ENCODE results near the gene RAB35.

Gene RAB35

DNA sequence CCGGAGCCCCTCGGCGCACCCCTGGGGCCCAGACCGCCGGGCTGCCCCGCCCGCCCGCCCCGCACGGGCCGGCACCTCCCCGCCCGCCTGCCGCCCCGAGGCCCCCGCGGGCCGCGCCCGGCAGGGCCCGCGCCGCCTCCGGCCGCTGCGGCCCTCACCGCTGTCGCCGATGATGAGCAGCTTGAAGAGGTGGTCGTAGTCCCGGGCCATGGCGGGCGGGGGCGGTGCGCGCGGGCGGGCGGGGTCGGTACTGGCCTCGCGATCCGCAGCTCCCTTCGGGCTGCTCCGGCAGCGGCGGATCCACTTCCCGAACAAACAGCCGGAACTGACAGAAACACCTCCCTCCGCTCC, at the start of gene RAB35:
Gene RAB35, minus strand, starts transcription at position 313 of the 351 bp plus-strand sequence. Its CDS starts 103 bp downstream, at position 210.
- Histone ChIP-seq H3K9me3 (ENCODE audit: control insufficient read depth, insufficient read depth, low read length) (no peaks in the 10 kb centered on the region), H3K36me3 (ENCODE audit: control insufficient read depth, insufficient read depth, low read length) (peaks cover 10% of the 10 kb centered on the region; the same call in 1 of the 2 replicates), H3K9ac (ENCODE audit: low read depth, low read length) (peak within 1 kb of the TSS; percentile 74), H3K27ac (ENCODE audit: low read depth, low read length) (peak within 1 kb of the TSS; percentile 89), H3K4me3 (ENCODE audit: low read depth, low read length) (peak within 1 kb of the TSS; percentile 86), H3K4me1 (ENCODE audit: control insufficient read depth, insufficient read depth, low read length) (peaks cover 16% of the 10 kb centered on the region), H3K27me3 (ENCODE audit: control insufficient read depth, insufficient read depth, low read length) (no peaks in the 10 kb centered on the region)

DNA sequence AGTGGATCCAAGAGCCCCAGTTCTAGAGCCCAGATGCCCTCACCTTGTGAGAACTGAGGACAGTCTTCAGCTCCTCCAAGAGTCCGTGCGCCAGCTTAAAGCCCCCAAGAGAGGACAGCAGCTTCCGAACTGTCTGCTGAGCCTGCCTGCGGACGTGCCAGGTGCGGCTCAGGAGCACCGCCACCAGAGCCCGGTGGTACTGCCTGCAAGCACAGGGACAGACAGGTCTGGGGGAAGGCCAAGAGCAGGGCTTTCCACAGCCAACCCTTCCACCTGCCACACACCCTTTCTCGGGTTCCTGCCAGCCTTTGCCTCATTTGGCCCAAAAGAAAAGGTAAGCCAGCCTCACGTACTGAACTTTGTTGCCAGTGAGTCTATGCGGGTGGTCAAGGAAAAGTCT, 47.7 kb upstream of the RAB35 start:
- Histone ChIP-seq H3K36me3 (ENCODE audit: control insufficient read depth, insufficient read depth, low read length) (peaks cover 85% of the 10 kb centered on the region), H3K4me3 (ENCODE audit: low read depth, low read length) (no peak overlapping the region), H3K27ac (ENCODE audit: low read depth, low read length) (no peak overlapping the region), H3K4me1 (ENCODE audit: control insufficient read depth, insufficient read depth, low read length) (no peaks in the 10 kb centered on the region), H3K27me3 (ENCODE audit: control insufficient read depth, insufficient read depth, low read length) (no peaks in the 10 kb centered on the region), H3K9me3 (ENCODE audit: control insufficient read depth, insufficient read depth, low read length) (no peaks in the 10 kb centered on the region), H3K9ac (ENCODE audit: low read depth, low read length) (no peak overlapping the region)

- Histone ChIP-seq H3K9me3 (ENCODE audit: control insufficient read depth, insufficient read depth, low read length) (no peaks in the 10 kb centered on the region), H3K4me1 (ENCODE audit: control insufficient read depth, insufficient read depth, low read length) (no peaks in the 10 kb centered on the region), H3K27ac (ENCODE audit: low read depth, low read length) (no peak overlapping the region), H3K4me3 (ENCODE audit: low read depth, low read length) (no peak overlapping the region), H3K27me3 (ENCODE audit: control insufficient read depth, insufficient read depth, low read length) (no peaks in the 10 kb centered on the region), H3K36me3 (ENCODE audit: control insufficient read depth, insufficient read depth, low read length) (peaks cover 84% of the 10 kb centered on the region), H3K9ac (ENCODE audit: low read depth, low read length) (no peak overlapping the region)
Measured at GRCh38 chr12:120162763-120163162, 46.2 kb upstream of the RAB35 start.

GRCh38 chr12:120161852-120162251, 45.3 kb upstream of the RAB35 start:
- no peak overlapping the region for H3K27ac ChIP-seq (ENCODE audit: low read depth, low read length)
- no peaks in the 10 kb centered on the region for H3K27me3 ChIP-seq (ENCODE audit: control insufficient read depth, insufficient read depth, low read length)
- no peak overlapping the region for H3K9ac ChIP-seq (ENCODE audit: low read depth, low read length)
- no peaks in the 10 kb centered on the region for H3K9me3 ChIP-seq (ENCODE audit: control insufficient read depth, insufficient read depth, low read length)
- H3K4me3 ChIP-seq (ENCODE audit: low read depth, low read length), result no peak overlapping the region
- no peaks in the 10 kb centered on the region for H3K4me1 ChIP-seq (ENCODE audit: control insufficient read depth, insufficient read depth, low read length)
- peaks cover 85% of the 10 kb centered on the region for H3K36me3 ChIP-seq (ENCODE audit: control insufficient read depth, insufficient read depth, low read length)

DNA sequence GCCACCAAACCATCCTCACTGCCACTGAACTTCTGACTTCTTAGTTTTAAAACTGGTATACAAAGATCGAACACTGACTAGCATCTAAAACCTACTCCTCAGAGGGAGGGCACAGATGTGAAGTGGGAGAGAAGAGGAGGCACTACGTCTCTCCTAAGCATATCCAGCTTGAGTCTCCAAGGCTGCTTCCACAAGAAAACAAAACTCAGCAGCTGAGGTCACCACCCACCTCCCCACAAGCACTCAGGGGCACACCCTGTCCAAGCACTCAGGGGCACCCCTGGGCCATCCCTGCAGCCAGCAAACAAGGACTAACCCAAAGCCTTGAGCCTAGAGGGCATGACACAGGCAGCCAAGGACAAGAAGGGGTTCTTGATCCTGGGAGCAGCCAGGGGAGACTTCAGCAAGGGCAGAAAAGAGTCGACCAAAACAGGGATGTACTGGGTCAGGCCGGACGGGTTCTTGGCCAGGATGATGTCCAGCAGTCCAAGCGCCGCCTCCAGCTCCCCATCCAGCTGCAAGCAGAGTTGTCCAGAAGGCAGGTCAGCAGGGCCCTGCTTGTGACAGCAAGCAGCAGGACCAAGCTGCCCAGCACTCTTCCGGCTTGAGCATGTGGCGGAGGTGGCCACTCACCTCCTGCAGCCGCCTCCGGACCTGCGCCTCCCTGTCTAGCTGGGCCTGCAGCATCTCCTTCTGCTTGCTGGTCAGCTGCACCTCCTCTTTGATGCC, 43.1 kb upstream of the RAB35 start:
- Histone ChIP-seq H3K27me3 (ENCODE audit: control insufficient read depth, insufficient read depth, low read length) (no peaks in the 10 kb centered on the region), H3K4me1 (ENCODE audit: control insufficient read depth, insufficient read depth, low read length) (no peaks in the 10 kb centered on the region), H3K36me3 (ENCODE audit: control insufficient read depth, insufficient read depth, low read length) (peaks cover 99% of the 10 kb centered on the region), H3K4me3 (ENCODE audit: low read depth, low read length) (no peak overlapping the region), H3K9ac (ENCODE audit: low read depth, low read length) (no peak overlapping the region), H3K27ac (ENCODE audit: low read depth, low read length) (no peak overlapping the region), H3K9me3 (ENCODE audit: control insufficient read depth, insufficient read depth, low read length) (no peaks in the 10 kb centered on the region)

DNA sequence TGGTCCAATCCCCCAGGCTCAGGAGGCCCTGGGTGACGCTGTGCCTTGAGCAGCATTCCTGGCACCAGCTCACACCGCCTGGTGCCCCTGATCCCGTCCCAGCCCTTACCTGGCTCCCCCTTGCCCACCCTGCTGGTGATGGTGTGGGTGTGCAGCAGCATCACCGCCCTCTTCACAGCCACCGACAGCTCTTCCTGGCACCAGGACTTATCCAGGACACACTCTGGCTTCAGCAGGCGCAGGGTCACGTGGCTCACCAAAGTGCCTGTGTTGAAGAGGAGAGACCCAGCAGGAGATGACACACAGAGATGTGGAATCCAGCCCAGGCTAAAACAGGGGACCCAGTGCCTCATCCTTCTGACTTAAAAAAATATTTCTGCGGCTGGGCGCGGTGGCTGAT, 41.8 kb upstream of the RAB35 start:
- Histone ChIP-seq H3K27ac (ENCODE audit: low read depth, low read length) (no peak overlapping the region), H3K36me3 (ENCODE audit: control insufficient read depth, insufficient read depth, low read length) (peaks cover 99% of the 10 kb centered on the region)

DNA sequence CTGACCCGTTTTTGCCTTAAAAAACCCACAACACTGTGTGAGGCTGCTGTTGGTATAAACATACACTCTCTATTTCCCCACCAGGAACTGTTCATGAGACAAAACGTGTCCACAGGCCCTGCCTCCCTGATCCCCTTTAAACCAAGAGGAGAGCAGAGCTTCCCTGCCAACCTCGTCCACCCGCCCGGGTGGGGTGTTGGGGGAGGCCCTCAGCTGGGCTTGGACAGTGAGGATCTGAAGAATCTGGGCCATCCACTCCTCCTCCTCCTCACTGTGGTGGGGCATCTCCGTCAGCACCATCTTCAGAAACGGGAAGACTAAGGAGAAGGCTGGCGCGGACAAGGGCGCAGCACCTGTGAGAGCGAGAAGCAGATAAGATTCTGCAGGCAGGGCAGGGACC, 41.1 kb upstream of the RAB35 start:
- peaks cover 99% of the 10 kb centered on the region for H3K36me3 ChIP-seq (ENCODE audit: control insufficient read depth, insufficient read depth, low read length)
- no peaks in the 10 kb centered on the region for H3K4me1 ChIP-seq (ENCODE audit: control insufficient read depth, insufficient read depth, low read length)
- no peaks in the 10 kb centered on the region for H3K9me3 ChIP-seq (ENCODE audit: control insufficient read depth, insufficient read depth, low read length)
- H3K9ac ChIP-seq (ENCODE audit: low read depth, low read length), result no peak overlapping the region
- H3K27me3 ChIP-seq (ENCODE audit: control insufficient read depth, insufficient read depth, low read length), result no peaks in the 10 kb centered on the region
- H3K4me3 ChIP-seq (ENCODE audit: low read depth, low read length), result no peak overlapping the region
- no peak overlapping the region for H3K27ac ChIP-seq (ENCODE audit: low read depth, low read length)

More for the DNA sequence above, 41.8 kb upstream of the RAB35 start:
- Histone ChIP-seq H3K4me3 (ENCODE audit: low read depth, low read length) (no peak overlapping the region), H3K9ac (ENCODE audit: low read depth, low read length) (no peak overlapping the region), H3K4me1 (ENCODE audit: control insufficient read depth, insufficient read depth, low read length) (no peaks in the 10 kb centered on the region), H3K27me3 (ENCODE audit: control insufficient read depth, insufficient read depth, low read length) (no peaks in the 10 kb centered on the region), H3K9me3 (ENCODE audit: control insufficient read depth, insufficient read depth, low read length) (no peaks in the 10 kb centered on the region)

DNA sequence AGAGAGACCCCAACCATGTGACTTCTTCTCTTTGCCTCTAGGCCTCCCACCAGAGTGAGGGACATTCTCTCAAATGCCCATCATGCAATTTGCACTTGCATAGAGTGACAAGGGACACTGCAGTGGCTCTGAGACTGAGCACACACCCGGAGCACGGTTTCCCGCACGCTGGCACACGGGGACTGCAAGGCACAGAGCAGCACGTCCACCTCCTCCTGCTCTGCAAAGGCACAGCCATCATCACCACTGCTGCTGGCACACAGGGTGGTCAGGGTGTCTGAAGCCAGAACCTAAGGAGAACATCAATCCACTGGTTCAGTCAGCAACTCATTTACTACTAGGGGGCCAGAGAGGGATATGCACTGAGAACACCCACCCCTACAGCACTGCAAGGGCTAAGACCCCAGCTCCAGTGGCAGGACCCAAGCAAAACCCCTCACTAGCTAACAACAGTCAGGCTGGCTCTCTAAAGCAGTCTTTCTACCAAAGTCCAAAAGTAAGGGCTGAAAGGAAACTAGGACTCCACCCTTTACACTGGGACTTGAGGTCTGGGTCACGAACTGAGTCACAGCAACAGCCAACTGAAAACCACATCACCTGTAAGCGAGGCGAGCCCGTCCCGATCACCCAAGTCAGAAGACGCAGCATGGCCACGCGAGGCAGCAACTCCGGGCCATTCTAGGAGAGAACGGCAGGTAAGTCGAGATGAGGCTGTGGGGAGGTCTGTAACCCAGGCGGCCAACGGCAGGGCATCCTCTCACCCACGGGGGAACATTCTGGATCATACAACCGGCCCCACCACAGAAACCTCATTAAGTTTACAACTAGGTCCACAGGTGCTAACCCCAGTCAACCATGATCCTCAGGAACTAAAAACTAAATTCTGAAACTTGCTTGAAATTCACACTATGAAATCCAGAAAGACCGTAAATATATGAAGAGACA, 40.0 kb upstream of the RAB35 start:
- Histone ChIP-seq H3K9ac (ENCODE audit: low read depth, low read length) (no peak overlapping the region), H3K36me3 (ENCODE audit: control insufficient read depth, insufficient read depth, low read length) (peaks cover 94% of the 10 kb centered on the region), H3K9me3 (ENCODE audit: control insufficient read depth, insufficient read depth, low read length) (no peaks in the 10 kb centered on the region), H3K27ac (ENCODE audit: low read depth, low read length) (no peak overlapping the region), H3K4me1 (ENCODE audit: control insufficient read depth, insufficient read depth, low read length) (no peaks in the 10 kb centered on the region), H3K27me3 (ENCODE audit: control insufficient read depth, insufficient read depth, low read length) (no peaks in the 10 kb centered on the region), H3K4me3 (ENCODE audit: low read depth, low read length) (no peak overlapping the region)

- Histone ChIP-seq H3K36me3 (ENCODE audit: control insufficient read depth, insufficient read depth, low read length) (peaks cover 91% of the 10 kb centered on the region), H3K27me3 (ENCODE audit: control insufficient read depth, insufficient read depth, low read length) (no peaks in the 10 kb centered on the region), H3K27ac (ENCODE audit: low read depth, low read length) (no peak overlapping the region), H3K9ac (ENCODE audit: low read depth, low read length) (no peak overlapping the region), H3K4me1 (ENCODE audit: control insufficient read depth, insufficient read depth, low read length) (no peaks in the 10 kb centered on the region), H3K4me3 (ENCODE audit: low read depth, low read length) (no peak overlapping the region), H3K9me3 (ENCODE audit: control insufficient read depth, insufficient read depth, low read length) (no peaks in the 10 kb centered on the region)
Measured at GRCh38 chr12:120155072-120155471, 38.5 kb upstream of the RAB35 start.

GRCh38 chr12:120150919-120151525, 34.5 kb upstream of the RAB35 start:
- no peaks in the 10 kb centered on the region for H3K9me3 ChIP-seq (ENCODE audit: control insufficient read depth, insufficient read depth, low read length)
- H3K36me3 ChIP-seq (ENCODE audit: control insufficient read depth, insufficient read depth, low read length), result peaks cover 93% of the 10 kb centered on the region
- H3K9ac ChIP-seq (ENCODE audit: low read depth, low read length), result no peak overlapping the region
- no peak overlapping the region for H3K27ac ChIP-seq (ENCODE audit: low read depth, low read length)
- H3K4me3 ChIP-seq (ENCODE audit: low read depth, low read length), result no peak overlapping the region
- no peaks in the 10 kb centered on the region for H3K27me3 ChIP-seq (ENCODE audit: control insufficient read depth, insufficient read depth, low read length)
- no peaks in the 10 kb centered on the region for H3K4me1 ChIP-seq (ENCODE audit: control insufficient read depth, insufficient read depth, low read length)

GRCh38 chr12:120148011-120148410, 31.5 kb upstream of the RAB35 start:
- Histone ChIP-seq H3K9ac (ENCODE audit: low read depth, low read length) (no peak overlapping the region), H3K9me3 (ENCODE audit: control insufficient read depth, insufficient read depth, low read length) (no peaks in the 10 kb centered on the region), H3K4me3 (ENCODE audit: low read depth, low read length) (no peak overlapping the region), H3K36me3 (ENCODE audit: control insufficient read depth, insufficient read depth, low read length) (peaks cover 93% of the 10 kb centered on the region), H3K27ac (ENCODE audit: low read depth, low read length) (no peak overlapping the region), H3K4me1 (ENCODE audit: control insufficient read depth, insufficient read depth, low read length) (no peaks in the 10 kb centered on the region), H3K27me3 (ENCODE audit: control insufficient read depth, insufficient read depth, low read length) (no peaks in the 10 kb centered on the region)
